Gastrocnemius medialis (tissue), 4 donors: ENCODE measurements around the gene C4orf36. TPM values are rescaled to one million over a fixed set of nuclear protein-coding genes. Genes with fewer than 3 reads are reported as not detected.

Experiments
- ATAC-seq, 2 donors: fragments of 150-250 bp; one replicate each; pipeline ENCODE4 v1.9.1; 2016
- DNase-seq, 2 donors: peaks; one replicate each; pipeline ENCODE4 v3.0.0-alpha.2; 2019
- H3K27ac ChIP-seq, 4 donors: fragments of 200-600 bp; sonication (generic); 1 replicate in 1 of 4; 2 replicates in 3 of 4; pipeline ENCODE4 v1.5.1; 2016 to 2018; ENCODE audit warnings: mild to moderate bottlenecking in 2 of 4, moderate library complexity in 1 of 4
- H3K27me3 ChIP-seq, 3 donors: fragments of 200-600 bp; sonication (generic) in 2 of 3; 1 replicate in 1 of 3; 2 replicates in 2 of 3; pipeline versions ENCODE4 v1.5.1 to v1.6.0; 2016 to 2019; ENCODE audit warnings: mild to moderate bottlenecking in 1 of 3, moderate library complexity in 1 of 3
- H3K36me3 ChIP-seq, 2 donors: fragments of 200-600 bp; sonication (generic) in 1 of 2; one replicate each; pipeline ENCODE4 v1.5.1; 2017 to 2018
- H3K4me1 ChIP-seq, 2 donors: fragments of 200-600 bp; sonication (generic) in 1 of 2; one replicate each; pipeline ENCODE4 v1.5.1; 2016 to 2017; ENCODE audit warnings: mild to moderate bottlenecking in 2 of 2
- H3K4me3 ChIP-seq, 4 donors: fragments of 200-600 bp; sonication (generic) in 3 of 4; 1 replicate in 1 of 4; 2 replicates in 3 of 4; pipeline ENCODE4 v1.5.1; 2016 to 2019; ENCODE audit warnings: mild to moderate bottlenecking in 2 of 4
- H3K9me3 ChIP-seq, 3 donors: fragments of 200-600 bp; sonication (generic) in 2 of 3; 1 replicate in 1 of 3; 2 replicates in 2 of 3; pipeline ENCODE4 v1.5.1; 2016 to 2019
- CTCF ChIP-seq, 5 experiments: fragments of 450-650 bp in 3 of 5; fragments of 200-600 bp in 2 of 5; sonication (generic) in 2 of 5; IDR thresholded peaks in 4 of 5; conservative IDR thresholded peaks in 1 of 5; 1 replicate in 4 of 5; 2 replicates in 1 of 5; pipeline ENCODE4 v1.5.1; 2016 to 2019; ENCODE audit warnings: antibody characterized with exemption in 5 of 5, mild to moderate bottlenecking in 3 of 5, moderate library complexity in 3 of 5
- POLR2A ChIP-seq, 2 donors: fragments of 450-650 bp; IDR thresholded peaks; one replicate each; pipeline ENCODE4 v1.6.1; 2017; ENCODE audit warnings: antibody characterized with exemption in 2 of 2, mild to moderate bottlenecking in 2 of 2, moderate library complexity in 2 of 2
- in situ Hi-C, 4 donors: fragments of 200-750 bp; cut with MboI; loops; one replicate each; pipeline versions ENCODE4 v1.15.0 to v1.8.0; 2017; ENCODE audit warnings: low sequenced_read_pairs in 4 of 4
- intact Hi-C: fragments of 100-400 bp; cut with DNase I; formaldehyde crosslinking; loops from one replicate; pipeline ENCODE4 v1.15.1; 2023; ENCODE audit warnings: low total_unique reads
- total RNA-seq, 4 donors: library from RNA; depleted of rRNA; stranded (reverse); fragments of >200 nt; gene quantifications; one replicate each; pipeline versions ENCODE4 v1.1.0 to v1.2.3, GENCODE V29; 2016

C4orf36 gene
- total RNA-seq, 4 donors from 2014 or later, result 0.38 TPM; not detected in 3

- in situ Hi-C loops (no loop called here), intact Hi-C loops (no loop called here)
- H3K27ac ChIP-seq, result no peak overlapping the region
- peaks cover 11 to 23% of the 10 kb centered on the region in 2 donors for H3K4me1 ChIP-seq
- DNase-seq, result no peak
- H3K9me3 ChIP-seq, result no peaks in the 10 kb centered on the region
- TF ChIP-seq CTCF (IDR thresholded peaks at IDR 0.05 in 4 of 5, conservative IDR thresholded peaks at IDR 0.05 in 1 of 5) (no peak), POLR2A (IDR thresholded peaks at IDR 0.05) (no peak)
- H3K36me3 ChIP-seq, result no peaks in the 10 kb centered on the region
- H3K4me3 ChIP-seq, result no peak overlapping the region
- no peak for ATAC-seq
- H3K27me3 ChIP-seq, result no peaks in the 10 kb centered on the region
Measured at GRCh38 chr4:86917212-86918039, 25.2 kb upstream of the C4orf36 start.

- Histone ChIP-seq H3K4me3 (no peak overlapping the region), H3K9me3 (no peaks in the 10 kb centered on the region), H3K4me1 (peaks cover 4 to 13% of the 10 kb centered on the region in 2 donors), H3K27ac (no peak overlapping the region), H3K36me3 (no peaks in the 10 kb centered on the region), H3K27me3 (no peaks in the 10 kb centered on the region)
- DNase-seq (no peak), ATAC-seq (no peak)
- intact Hi-C loops, result no loop called here
- in situ Hi-C loops, result no loop called here
- no peak for TF ChIP-seq CTCF (IDR thresholded peaks at IDR 0.05 in 4 of 5, conservative IDR thresholded peaks at IDR 0.05 in 1 of 5)
- TF ChIP-seq POLR2A (IDR thresholded peaks at IDR 0.05), result no peak
Measured at GRCh38 chr4:86916392-86916791, 24.2 kb upstream of the C4orf36 start.

DNA sequence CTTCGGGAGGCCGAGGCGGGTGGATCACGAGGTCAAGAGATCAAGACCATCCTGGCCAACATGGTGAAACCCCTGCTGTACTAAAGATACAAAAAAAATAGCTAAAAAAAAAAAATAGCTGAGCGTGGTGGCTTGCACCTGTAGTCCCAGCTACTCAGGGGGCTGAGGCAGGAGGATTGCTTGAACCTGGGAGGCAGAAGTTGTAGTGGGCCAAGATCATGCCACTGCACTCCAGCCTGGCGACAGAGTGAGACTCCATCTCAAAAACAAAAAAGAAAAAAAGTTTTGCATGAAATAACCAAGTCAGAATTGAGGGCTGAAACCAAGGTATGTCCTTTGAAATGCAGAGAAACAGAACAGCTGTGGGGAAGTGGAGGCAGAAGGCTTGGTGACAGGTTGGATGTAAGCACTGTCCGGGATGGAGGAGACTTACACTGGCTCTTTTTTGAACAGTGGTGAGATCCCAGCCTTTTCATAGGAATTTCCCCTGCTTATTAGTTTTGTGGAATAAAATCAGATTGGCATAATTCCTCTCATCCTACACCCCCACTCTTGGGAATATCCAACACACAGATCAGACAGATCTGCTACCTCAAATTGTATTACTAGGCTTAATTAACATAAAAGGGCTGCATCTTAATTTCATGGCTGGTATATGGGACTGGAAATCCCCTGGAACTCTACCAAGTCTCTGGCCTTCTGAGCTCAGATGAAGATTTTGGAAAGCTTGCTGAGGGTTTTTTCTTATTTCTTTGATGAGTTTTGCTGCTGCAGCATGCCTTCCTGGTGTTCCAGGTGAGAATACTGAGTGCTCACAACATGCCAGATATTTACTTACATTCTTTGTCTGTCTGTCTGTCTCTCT is 18.8 kb upstream of the C4orf36 start:
- in situ Hi-C loops (no loop called here), intact Hi-C loops (no loop called here)
- Histone ChIP-seq H3K9me3 (no peaks in the 10 kb centered on the region), H3K36me3 (no peaks in the 10 kb centered on the region), H3K4me1 (peaks cover 12 to 16% of the 10 kb centered on the region in 2 donors), H3K27ac (no peak overlapping the region), H3K4me3 (no peak overlapping the region), H3K27me3 (no peaks in the 10 kb centered on the region)
- ATAC-seq, result no peak
- no peak for TF ChIP-seq CTCF (IDR thresholded peaks at IDR 0.05 in 4 of 5, conservative IDR thresholded peaks at IDR 0.05 in 1 of 5)
- no peak for TF ChIP-seq POLR2A (IDR thresholded peaks at IDR 0.05)
- DNase-seq, result no peak

GRCh38 chr4:86910369-86910768 is 18.1 kb upstream of the C4orf36 start:
- H3K27ac ChIP-seq, result no peak overlapping the region
- DNase-seq (no peak), ATAC-seq (no peak)
- no peak overlapping the region for H3K4me3 ChIP-seq
- H3K9me3 ChIP-seq, result no peaks in the 10 kb centered on the region
- H3K27me3 ChIP-seq, result no peaks in the 10 kb centered on the region
- no peaks in the 10 kb centered on the region for H3K36me3 ChIP-seq
- intact Hi-C loops, result no loop called here
- in situ Hi-C loops, result no loop called here
- TF ChIP-seq CTCF (IDR thresholded peaks at IDR 0.05 in 4 of 5, conservative IDR thresholded peaks at IDR 0.05 in 1 of 5) (no peak), POLR2A (IDR thresholded peaks at IDR 0.05) (no peak)
- peaks cover 12 to 16% of the 10 kb centered on the region in 2 donors for H3K4me1 ChIP-seq
